Choroid plexus epithelial cell (primary cell): ENCODE measurements around the gene TMEM37.

Source experiments
- DNase-seq: peaks from one replicate; pipeline ENCODE4 v3.0.0-alpha.2; 2010; ENCODE audit warnings: low read depth
- H3K4me3 ChIP-seq: 2 replicates; pipeline ENCODE4 v1.5.1; 2011; ENCODE audit warnings: low read depth, mild to moderate bottlenecking, control low read depth, low read length, moderate library complexity
- TF ChIP-seq, protein P1 (sequence below): conservative IDR thresholded peaks from 2 replicates; pipeline ENCODE4 v1.5.1; 2011; ENCODE audit warnings: low read depth, mild to moderate bottlenecking, control low read depth, inconsistent platforms, low read length, moderate library complexity

The TMEM37 gene

DNA sequence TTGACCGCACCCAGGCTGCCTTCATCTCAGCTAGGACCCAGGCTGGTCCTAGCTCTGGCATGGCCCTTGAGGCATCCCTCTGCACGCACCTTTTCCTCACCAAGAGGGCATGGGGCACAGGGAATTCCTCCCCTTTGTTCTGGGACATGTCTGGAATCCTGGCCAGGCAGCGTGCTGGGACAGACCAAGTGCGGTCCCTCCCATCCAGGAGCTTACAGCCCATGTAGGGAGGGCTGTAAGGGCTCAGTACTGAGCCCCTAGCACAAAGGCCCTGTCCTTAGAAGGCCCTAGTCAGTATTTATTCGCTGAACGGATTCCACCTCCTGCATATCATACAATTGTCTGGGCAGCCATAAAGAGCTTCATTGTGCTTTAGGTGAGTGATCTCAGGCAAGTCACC lies 3.0 kb downstream of the TMEM37 start:
- H3K4me3 ChIP-seq, result no peak overlapping the region

DNA sequence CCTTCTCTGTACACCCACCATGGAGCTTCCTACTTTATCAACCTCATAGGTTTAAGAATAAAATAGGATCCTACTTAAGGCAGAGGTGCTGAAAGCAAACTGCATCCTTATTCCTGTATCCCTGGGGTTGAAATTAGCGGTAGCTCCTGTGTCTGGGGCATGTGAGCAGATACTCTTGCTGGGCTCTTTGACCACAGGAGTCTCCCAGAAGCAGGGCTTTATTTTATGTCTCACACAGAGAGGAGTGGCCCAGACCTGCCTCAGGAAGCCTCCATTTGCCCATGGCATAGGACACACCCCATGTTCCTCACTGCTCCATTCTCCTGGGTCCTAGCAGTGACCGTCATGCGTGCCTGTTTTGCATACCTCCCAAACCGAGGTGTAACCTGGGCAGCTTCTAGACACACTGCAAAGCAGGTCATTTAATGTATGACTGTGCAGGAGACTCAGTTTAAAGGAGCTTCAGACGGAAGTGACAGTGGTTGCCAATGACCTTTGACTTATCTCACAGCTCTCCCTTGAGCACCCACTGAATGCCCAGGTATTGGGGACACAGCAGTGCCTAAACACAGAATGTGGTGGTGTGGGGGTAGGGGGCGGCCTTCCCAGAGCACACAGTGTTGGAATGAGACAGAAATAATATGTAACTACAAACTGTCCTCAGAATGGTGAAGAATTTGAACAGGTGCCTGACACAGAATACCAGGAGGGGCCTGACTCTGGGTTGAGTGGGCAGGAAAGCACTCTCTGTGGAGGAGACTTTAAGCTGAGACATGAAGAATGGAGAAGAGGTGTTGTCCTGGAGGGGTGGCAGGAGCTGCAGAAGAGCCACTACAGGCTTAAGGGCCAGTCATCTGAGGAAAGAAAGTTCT lies 3.7 kb downstream of the TMEM37 start:
- no peak for DNase-seq
- TF ChIP-seq, protein P1, sequence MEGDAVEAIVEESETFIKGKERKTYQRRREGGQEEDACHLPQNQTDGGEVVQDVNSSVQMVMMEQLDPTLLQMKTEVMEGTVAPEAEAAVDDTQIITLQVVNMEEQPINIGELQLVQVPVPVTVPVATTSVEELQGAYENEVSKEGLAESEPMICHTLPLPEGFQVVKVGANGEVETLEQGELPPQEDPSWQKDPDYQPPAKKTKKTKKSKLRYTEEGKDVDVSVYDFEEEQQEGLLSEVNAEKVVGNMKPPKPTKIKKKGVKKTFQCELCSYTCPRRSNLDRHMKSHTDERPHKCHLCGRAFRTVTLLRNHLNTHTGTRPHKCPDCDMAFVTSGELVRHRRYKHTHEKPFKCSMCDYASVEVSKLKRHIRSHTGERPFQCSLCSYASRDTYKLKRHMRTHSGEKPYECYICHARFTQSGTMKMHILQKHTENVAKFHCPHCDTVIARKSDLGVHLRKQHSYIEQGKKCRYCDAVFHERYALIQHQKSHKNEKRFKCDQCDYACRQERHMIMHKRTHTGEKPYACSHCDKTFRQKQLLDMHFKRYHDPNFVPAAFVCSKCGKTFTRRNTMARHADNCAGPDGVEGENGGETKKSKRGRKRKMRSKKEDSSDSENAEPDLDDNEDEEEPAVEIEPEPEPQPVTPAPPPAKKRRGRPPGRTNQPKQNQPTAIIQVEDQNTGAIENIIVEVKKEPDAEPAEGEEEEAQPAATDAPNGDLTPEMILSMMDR, result no peak
- no peak overlapping the region for H3K4me3 ChIP-seq

More for the DNA sequence above, 3.0 kb downstream of the TMEM37 start:
- TF ChIP-seq, protein P1, result no peak
- DNase-seq, result no peak

DNA sequence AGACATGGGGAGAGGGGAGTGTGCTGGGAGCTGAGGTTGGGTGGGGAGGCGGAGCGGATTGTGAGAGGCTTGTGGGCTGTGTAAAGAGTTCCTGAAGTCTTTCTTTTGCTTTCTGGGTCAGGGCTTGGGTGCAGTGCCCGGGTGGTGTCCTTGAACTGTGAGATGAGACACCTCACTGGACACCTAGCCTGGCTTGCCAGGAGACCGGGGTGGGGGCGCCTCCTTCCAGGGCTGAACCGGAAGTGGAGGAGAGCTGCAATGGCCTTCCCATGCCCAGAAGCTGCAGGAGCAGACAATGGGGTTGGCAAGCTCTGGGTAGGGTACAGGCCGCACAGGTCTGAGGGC lies 4.3 kb downstream of the TMEM37 start:
- DNase-seq, result no peak
- TF ChIP-seq, protein P1, result no peak
- H3K4me3 ChIP-seq, result no peak overlapping the region

DNA sequence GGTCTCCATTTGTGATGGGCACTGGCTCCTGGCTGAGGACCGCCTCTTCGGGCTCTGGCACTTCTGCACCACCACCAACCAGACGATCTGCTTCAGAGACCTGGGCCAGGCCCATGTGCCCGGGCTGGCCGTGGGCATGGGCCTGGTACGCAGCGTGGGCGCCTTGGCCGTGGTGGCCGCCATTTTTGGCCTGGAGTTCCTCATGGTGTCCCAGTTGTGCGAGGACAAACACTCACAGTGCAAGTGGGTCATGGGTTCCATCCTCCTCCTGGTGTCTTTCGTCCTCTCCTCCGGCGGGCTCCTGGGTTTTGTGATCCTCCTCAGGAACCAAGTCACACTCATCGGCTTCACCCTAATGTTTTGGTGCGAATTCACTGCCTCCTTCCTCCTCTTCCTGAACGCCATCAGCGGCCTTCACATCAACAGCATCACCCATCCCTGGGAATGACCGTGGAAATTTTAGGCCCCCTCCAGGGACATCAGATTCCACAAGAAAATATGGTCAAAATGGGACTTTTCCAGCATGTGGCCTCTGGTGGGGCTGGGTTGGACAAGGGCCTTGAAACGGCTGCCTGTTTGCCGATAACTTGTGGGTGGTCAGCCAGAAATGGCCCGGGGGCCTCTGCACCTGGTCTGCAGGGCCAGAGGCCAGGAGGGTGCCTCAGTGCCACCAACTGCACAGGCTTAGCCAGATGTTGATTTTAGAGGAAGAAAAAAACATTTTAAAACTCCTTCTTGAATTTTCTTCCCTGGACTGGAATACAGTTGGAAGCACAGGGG lies 5.5 kb downstream of the TMEM37 start:
- TF ChIP-seq, protein P1, result no peak
- H3K4me3 ChIP-seq, result no peak overlapping the region
- DNase-seq, result no peak

DNA sequence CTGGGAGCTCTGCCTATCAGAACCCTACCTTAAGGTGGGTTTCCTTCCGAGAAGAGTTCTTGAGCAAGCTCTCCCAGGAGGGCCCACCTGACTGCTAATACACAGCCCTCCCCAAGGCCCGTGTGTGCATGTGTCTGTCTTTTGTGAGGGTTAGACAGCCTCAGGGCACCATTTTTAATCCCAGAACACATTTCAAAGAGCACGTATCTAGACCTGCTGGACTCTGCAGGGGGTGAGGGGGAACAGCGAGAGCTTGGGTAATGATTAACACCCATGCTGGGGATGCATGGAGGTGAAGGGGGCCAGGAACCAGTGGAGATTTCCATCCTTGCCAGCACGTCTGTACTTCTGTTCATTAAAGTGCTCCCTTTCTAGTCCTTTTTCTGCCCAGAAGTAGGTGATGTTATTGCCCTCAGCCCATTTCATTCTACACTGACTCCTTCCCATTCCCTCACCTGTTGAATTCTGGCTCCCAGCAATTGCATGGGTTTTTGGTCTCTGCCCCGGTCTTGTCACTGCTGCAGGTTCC lies 6.5 kb downstream of the TMEM37 start:
- TF ChIP-seq, protein P1, result no peak
- no peak overlapping the region for H3K4me3 ChIP-seq
- no peak for DNase-seq

DNA sequence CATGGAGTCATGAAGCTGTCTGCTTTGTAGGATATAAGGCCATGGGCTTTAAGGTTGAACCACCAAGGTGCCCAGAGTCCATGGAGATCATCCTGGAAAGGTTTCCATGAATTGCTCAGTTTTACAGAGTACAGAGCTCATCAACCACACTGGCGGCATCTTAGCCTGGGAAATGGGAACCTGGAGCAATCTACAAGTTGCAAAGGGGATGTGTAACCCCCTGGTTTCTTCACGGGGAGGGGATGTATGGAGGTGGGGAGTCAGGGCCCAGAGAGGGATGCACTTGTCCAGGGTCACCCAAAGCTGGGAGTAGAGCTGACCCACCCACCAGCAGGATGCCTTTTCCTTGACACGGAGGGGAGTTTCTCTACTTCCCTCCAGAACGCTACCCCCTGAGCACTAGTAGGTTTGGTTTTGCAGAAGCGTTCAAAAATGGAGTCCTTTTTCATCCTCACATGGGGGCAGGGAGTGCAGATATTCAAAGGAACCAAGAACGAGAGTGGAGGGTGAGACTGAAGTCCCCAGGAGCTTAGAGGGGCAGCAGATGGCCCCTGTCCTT lies 7.2 kb downstream of the TMEM37 start:
- no peak overlapping the region for H3K4me3 ChIP-seq
- TF ChIP-seq, protein P1, result no peak

More for the DNA sequence above, 7.2 kb downstream of the TMEM37 start:
- DNase-seq, result no peak
